K562 (cell line): ENCODE results near the gene GHRL. TPM values are rescaled to one million over a fixed set of nuclear protein-coding genes. Genes with fewer than 3 reads are reported as not detected.

ENCODE experiments used
- HDGF ChIP-seq: fragments of 450-650 bp; IDR thresholded peaks from 2 replicates; pipeline ENCODE4 v1.6.1; 2016
- KAT2B ChIP-seq: IDR thresholded peaks from one replicate; pipeline ENCODE4 v1.6.1; 2012; ENCODE audit warnings: low read depth, mild to moderate bottlenecking, control low read depth, inconsistent platforms, low read length, moderate library complexity
- SMARCC2 ChIP-seq: fragments of 450-650 bp; IDR thresholded peaks from 2 replicates; pipeline ENCODE4 v1.6.1; 2017; ENCODE audit warnings: antibody characterized with exemption, moderate library complexity, mild to moderate bottlenecking, low read depth
- SRF ChIP-seq, 2 experiments: fragments of 250-450, 450-650 bp in 1 of 2; sonication (Bioruptor Pico) in 1 of 2; sonication (generic) in 1 of 2; formaldehyde crosslinking; IDR thresholded peaks; 2 replicates each; pipeline versions ENCODE4 v1.5.0 to v1.5.1; 2020 to 2022; ENCODE audit warnings: mild to moderate bottlenecking in 1 of 2, missing genetic modification reagents in 1 of 2
- ZNF23 ChIP-seq: fragments of 250-450 bp; sonication (Bioruptor Pico); IDR thresholded peaks from 2 replicates; pipeline ENCODE4 v1.4.0; 2020; ENCODE audit warnings: mild to moderate bottlenecking
- polyA plus RNA-seq, 8 experiments: library from polyadenylated mRNA; depleted of rRNA in 4 of 8; stranded (reverse) in 5 of 8; unstranded in 3 of 8; fragments of >200 nt; fragmentation: Nextera tagmentation in 2 of 8; fragmentation: Illumina TruSeq in 1 of 8; extraction: Ambion mirVana in 2 of 8; extraction: Trizol in 1 of 8; gene quantifications; 2 replicates each; pipeline versions ENCODE4 v1.2.1 to v1.2.3, GENCODE V29; 2011 to 2014; ENCODE audit warnings: inconsistent platforms in 1 of 8, missing spikeins in 1 of 8
- total RNA-seq, 7 experiments: library from RNA; depleted of rRNA in 6 of 7; stranded (reverse); fragments of >200 nt in 6 of 7; fragmentation: Illumina TruSeq in 2 of 7; extraction: Trizol in 2 of 7; gene quantifications; 2 replicates each; pipeline versions ENCODE4 v1.2.1 to v1.2.3, GENCODE V29; 2011 to 2021; ENCODE audit warnings: low replicate concordance in 1 of 7
- TF ChIP-seq, protein P1 (sequence below): sonication (generic); formaldehyde crosslinking; IDR thresholded peaks from 2 replicates; pipeline ENCODE4 v1.8.0; 2022; ENCODE audit warnings: mild to moderate bottlenecking, missing genetic modification reagents, borderline replicate concordance
- TF ChIP-seq, protein P2 (sequence below): fragments of 200-400 bp; formaldehyde crosslinking; IDR thresholded peaks from 2 replicates; pipeline ENCODE4 v1.6.1; 2017; ENCODE audit warnings: mild to moderate bottlenecking, low read depth, low read length, moderate library complexity

GHRL gene
- total and polyA plus RNA-seq, 9 of the 15 experiments (the other 6 are each of a cell fraction or from before 2014, with no cell fraction given): 0.08 to 0.29 (median 0.15) TPM; not detected in 5

DNA sequence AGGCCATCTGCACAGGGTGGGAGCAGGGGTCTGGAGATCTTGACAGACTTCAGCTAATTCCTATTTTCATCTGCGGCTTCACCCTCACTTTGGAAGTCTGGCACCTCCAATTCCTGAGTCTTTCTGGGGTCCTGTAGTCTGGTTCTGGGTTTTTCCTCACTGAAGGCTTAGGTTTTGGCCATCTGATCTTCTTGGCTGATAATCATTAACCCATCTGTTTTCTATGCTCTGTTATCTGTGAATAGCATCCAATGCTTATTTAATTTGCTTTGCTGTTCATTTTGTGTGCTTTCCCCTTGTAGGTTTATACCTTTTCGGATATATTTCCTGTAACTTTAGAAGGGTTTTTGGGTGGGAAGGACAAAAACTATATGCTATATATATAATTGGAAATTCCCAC is 26.9 kb downstream of the GHRL start (continued):
- TF ChIP-seq, protein P1, sequence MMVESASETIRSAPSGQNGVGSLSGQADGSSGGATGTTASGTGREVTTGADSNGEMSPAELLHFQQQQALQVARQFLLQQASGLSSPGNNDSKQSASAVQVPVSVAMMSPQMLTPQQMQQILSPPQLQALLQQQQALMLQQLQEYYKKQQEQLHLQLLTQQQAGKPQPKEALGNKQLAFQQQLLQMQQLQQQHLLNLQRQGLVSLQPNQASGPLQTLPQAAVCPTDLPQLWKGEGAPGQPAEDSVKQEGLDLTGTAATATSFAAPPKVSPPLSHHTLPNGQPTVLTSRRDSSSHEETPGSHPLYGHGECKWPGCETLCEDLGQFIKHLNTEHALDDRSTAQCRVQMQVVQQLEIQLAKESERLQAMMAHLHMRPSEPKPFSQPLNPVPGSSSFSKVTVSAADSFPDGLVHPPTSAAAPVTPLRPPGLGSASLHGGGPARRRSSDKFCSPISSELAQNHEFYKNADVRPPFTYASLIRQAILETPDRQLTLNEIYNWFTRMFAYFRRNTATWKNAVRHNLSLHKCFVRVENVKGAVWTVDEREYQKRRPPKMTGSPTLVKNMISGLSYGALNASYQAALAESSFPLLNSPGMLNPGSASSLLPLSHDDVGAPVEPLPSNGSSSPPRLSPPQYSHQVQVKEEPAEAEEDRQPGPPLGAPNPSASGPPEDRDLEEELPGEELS: no peak
- TF ChIP-seq ZNF23 (no peak), HDGF (no peak), KAT2B (no peak), SRF (CRISPR knock-in tag; IDR thresholded peaks at IDR 0.05) (no peak), SMARCC2 (no peak)
- TF ChIP-seq, protein P2, sequence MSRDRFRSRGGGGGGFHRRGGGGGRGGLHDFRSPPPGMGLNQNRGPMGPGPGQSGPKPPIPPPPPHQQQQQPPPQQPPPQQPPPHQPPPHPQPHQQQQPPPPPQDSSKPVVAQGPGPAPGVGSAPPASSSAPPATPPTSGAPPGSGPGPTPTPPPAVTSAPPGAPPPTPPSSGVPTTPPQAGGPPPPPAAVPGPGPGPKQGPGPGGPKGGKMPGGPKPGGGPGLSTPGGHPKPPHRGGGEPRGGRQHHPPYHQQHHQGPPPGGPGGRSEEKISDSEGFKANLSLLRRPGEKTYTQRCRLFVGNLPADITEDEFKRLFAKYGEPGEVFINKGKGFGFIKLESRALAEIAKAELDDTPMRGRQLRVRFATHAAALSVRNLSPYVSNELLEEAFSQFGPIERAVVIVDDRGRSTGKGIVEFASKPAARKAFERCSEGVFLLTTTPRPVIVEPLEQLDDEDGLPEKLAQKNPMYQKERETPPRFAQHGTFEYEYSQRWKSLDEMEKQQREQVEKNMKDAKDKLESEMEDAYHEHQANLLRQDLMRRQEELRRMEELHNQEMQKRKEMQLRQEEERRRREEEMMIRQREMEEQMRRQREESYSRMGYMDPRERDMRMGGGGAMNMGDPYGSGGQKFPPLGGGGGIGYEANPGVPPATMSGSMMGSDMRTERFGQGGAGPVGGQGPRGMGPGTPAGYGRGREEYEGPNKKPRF: no peak
